Measurements from ENCODE around the gene CRYBG1. TPM values are rescaled to one million over a fixed set of nuclear protein-coding genes. Genes with fewer than 3 reads are reported as not detected.

The CRYBG1 gene
- total and polyA plus RNA-seq, 8 donors: 9.9 to 37.1 (median 14.4) TPM

DNA sequence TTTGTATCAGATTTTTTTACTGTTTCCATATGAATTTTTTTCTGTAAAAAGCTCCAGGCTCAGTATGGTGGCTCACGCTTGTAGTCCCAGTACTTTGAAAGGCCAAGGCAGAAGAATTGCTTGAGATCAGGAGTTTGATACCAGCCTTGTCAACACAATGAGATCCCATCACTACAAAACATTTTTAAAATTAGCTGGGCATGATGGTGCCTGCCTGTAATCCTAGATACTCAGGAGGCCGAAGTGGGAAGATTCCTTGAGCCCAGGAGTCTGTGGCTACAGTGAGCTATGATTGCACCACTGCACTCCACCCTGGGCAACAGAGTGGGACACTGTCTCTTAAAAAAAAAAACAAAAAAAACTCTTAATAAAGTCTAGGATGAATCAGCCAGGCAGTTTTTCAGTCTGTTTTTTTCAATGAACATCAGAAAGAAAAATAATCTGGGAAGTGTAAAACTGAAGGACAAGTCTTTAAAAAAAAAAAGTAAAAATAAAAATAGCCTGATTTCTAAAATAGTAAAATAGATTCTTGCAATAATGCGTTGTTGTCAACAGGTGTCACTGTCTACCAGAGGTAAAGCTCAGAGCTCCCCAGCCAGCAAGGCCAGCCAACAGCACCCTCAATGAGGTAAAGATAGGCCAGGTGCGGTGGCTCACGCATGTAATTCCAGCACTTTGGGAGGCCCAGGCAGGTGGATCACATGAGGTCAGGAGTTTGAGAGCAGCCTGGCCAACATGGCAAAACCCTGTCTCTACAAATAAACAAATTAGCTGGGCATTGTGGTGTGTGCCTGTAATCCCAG is 25.7 kb upstream of the CRYBG1 start:
- Histone ChIP-seq H3K4me3 (no peak overlapping the region), H3K27me3 (peaks cover 0 to 13% of the 10 kb centered on the region in 2 donors), H3K36me3 (no peaks in the 10 kb centered on the region), H3K9me3 (no peaks in the 10 kb centered on the region), H3K4me1 (no peaks in the 10 kb centered on the region), H3K27ac (no peak overlapping the region)
- TF ChIP-seq CTCF (IDR thresholded peaks at IDR 0.05): peak; percentile 35 to 45
- intact Hi-C loops (cut with DNase I): loop anchor here in 1 of 2 donors (10.0 kb wide), 1 partner anchor 230 kb away; no protein-coding TSS in a partner anchor
- ATAC-seq: peak; percentile 92
- peak; percentile 18 to 58 (median 41) for DNase-seq

DNA sequence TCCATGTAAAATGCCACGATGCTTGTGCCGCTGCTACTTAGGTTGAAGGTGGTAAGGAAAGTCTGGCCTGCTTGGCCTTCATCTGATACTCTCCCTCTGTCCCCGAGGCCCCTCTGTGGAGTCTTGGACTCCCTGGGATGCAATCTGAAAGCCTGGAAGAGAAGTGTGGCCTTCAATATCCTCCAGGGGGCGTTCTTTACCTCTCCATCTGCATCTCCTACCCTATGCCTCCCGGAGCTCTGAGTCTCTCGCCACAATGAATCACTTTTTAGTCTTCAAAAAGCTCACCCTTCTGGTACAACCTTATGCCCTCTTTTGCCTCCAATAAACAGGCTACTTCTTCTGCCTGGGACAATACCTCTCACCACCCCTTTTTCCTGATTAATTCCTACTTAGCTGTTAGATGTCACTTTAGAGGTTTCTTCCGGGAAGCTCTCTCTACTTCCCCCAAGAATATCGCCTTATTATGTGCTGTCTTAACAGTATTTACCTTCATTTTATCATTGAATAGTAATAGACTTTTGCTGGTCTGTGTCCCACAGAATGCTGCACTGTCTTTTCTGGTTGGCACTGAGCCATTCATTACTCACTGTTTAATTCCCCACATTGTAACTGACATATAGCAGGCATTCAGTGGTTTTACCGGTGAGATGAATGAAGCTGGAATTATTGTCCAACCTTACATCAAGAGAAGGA is 21.0 kb upstream of the CRYBG1 start:
- intact Hi-C loops (cut with DNase I): loop anchor here in 1 of 2 donors (10.0 kb wide), 1 partner anchor 225 kb away; no protein-coding TSS in a partner anchor
- ATAC-seq: peak; percentile 96
- no peaks in the 10 kb centered on the region for H3K9me3 ChIP-seq

GRCh38 chr6:106347219-106347618 is 13.3 kb upstream of the CRYBG1 start:
- DNase-seq: no peak
- no peak for TF ChIP-seq CTCF (IDR thresholded peaks at IDR 0.05)
- Histone ChIP-seq H3K9me3 (no peaks in the 10 kb centered on the region), H3K27ac (no peak overlapping the region), H3K4me1 (no peaks in the 10 kb centered on the region), H3K4me3 (no peak overlapping the region), H3K27me3 (no peaks in the 10 kb centered on the region), H3K36me3 (no peaks in the 10 kb centered on the region)
- ATAC-seq: no peak
- intact Hi-C loops (cut with DNase I): no loop called here

More for the DNA sequence above, 21.0 kb upstream of the CRYBG1 start:
- Histone ChIP-seq H3K36me3 (no peaks in the 10 kb centered on the region), H3K27ac (no peak overlapping the region), H3K27me3 (peaks cover 0 to 5% of the 10 kb centered on the region in 2 donors), H3K4me3 (no peak overlapping the region), H3K4me1 (no peaks in the 10 kb centered on the region)
- peak in 1 of 4 donors; percentile 39 for DNase-seq
- TF ChIP-seq CTCF (IDR thresholded peaks at IDR 0.05): peak; percentile 66 to 79

DNA sequence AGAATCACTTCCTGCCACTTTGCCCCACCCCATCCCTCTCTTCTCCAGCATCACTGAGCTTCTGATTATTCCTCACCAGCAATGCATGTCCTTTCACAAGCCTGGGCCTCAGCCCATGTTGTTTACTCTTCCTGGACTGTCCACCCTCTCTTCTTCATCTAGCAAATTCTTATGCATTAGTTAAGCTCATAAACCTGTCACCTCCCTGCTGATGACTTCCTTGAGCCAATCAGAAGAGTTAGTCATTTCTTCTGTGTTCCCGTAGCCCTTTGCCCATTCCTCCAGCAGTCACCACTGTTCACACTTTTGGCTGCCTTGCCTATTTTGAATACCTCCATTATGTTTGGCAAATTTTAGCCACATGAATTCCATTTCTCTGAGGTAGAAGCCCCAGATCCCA is 4.1 kb upstream of the CRYBG1 start:
- Histone ChIP-seq H3K4me3 (no peak overlapping the region), H3K27me3 (peaks cover 37 to 72% of the 10 kb centered on the region in 2 donors), H3K27ac (no peak overlapping the region), H3K4me1 (peaks cover 4 to 18% of the 10 kb centered on the region in 2 donors), H3K36me3 (no peaks in the 10 kb centered on the region), H3K9me3 (no peaks in the 10 kb centered on the region)
- DNase-seq (no peak), ATAC-seq (no peak)
- intact Hi-C loops (cut with DNase I): no loop called here
- TF ChIP-seq CTCF (IDR thresholded peaks at IDR 0.05): no peak

GRCh38 chr6:106359959-106360409 is 533 bp upstream of the CRYBG1 start:
- Histone ChIP-seq H3K36me3 (no peaks in the 10 kb centered on the region), H3K4me1 (peaks cover 4 to 18% of the 10 kb centered on the region in 2 donors), H3K9me3 (no peaks in the 10 kb centered on the region), H3K27me3 (peaks cover 39 to 90% of the 10 kb centered on the region in 2 donors), H3K4me3 (peak overlapping the region; percentile 42 to 43), H3K27ac (no peak overlapping the region)
- no peak for DNase-seq
- no peak for TF ChIP-seq CTCF (IDR thresholded peaks at IDR 0.05)
- intact Hi-C loops (cut with DNase I): no loop called here
- no peak for ATAC-seq

All from left lung (tissue), 10 donors.